T-helper 1 cell treated with Interleukin-12 subunit alpha and Interleukin-12 subunit beta and Interleukin-4 antibody, amounts not matched to agents 30 ng/mL and 1 ng/mL, for 36 hours (primary cell): ENCODE measurements around the gene TTC36. TPM values are rescaled to one million over a fixed set of nuclear protein-coding genes. Genes with fewer than 3 reads are reported as not detected.
"Not testable (repeated sequence)": the region's sequence is repeated elsewhere in the genome, so short reads cannot be mapped to it uniquely, and the experiment has no call there.

ENCODE experiments used
- intact Hi-C: fragments of 100-400 bp; cut with micrococcal nuclease; formaldehyde crosslinking; loops from one replicate; pipeline ENCODE4 v1.15.1; 2024
- total RNA-seq: library from RNA; stranded (reverse); gene quantifications from 2 replicates; pipeline ENCODE4 v1.2.3, GENCODE V29; 2022

Gene TTC36, protein sequence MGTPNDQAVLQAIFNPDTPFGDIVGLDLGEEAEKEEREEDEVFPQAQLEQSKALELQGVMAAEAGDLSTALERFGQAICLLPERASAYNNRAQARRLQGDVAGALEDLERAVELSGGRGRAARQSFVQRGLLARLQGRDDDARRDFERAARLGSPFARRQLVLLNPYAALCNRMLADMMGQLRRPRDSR
- 0.90 and 2.2 TPM in 2 replicates for total RNA-seq

GRCh38 chr11:118527109-118527508, at the start of gene TTC36:
Gene TTC36, plus strand, starts transcription at chr11:118527474. Its CDS starts 21 bp downstream, at chr11:118527495.
- intact Hi-C loops = no loop called here

DNA sequence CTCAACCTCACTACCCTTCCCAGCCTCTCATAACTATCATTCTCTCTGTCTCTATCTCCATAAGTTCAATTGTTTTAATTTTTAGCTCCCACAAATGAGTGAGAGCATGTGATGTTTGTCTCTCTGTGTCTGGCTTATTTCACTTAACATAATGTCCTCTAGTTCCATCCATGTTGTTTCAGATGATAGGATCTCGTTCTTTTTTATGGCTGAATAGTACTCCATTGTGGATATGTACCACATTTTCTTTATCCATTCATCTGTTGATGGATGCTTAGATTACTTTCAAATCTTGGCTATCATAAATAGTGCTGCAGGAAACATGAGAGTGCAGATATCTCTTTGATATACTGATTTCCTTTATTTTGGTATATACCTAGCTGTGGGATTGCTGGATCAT, 46.0 kb upstream of the TTC36 start:
- intact Hi-C loops = not testable (repeated sequence)

DNA sequence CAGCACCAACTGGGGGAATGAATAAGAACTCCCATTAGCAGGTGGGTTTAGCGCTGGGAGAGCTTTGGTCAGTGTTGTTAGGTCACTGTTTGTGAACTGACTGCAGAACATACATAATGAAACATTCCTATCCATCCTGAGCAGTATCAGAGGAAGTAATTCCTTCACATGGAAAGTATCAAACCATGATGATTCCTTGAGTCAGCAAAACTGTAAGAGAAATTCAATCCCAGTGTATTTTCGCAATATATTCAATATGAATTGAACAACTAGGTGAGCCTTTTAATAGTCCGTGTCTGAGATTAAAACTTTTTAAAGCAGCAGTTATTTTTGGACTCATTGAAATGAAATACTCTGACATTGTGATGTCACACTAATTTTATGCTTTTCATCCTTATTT, 42.9 kb upstream of the TTC36 start:
- intact Hi-C loops = no loop called here

DNA sequence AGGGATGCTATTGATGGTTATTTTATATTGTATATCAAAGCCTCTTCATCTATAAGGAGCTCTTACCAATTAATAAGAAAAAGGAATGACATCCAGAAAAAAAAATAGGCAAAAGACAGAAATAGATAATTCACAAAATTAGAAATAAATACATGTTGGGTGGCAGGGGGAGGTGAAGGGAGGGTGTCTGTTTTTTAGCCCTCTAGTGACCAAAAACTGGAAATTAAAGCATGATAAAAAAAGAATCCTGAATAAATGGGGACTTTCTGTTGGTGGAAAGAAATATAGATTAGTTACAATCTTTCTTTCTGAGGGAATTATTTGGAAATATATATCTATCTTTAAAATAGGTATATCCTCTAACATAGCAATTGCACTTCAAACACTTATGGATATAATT, 42.0 kb upstream of the TTC36 start:
- intact Hi-C loops = loop anchor here (5.0 kb wide), 1 partner anchor 178 kb away; no protein-coding TSS in a partner anchor

DNA sequence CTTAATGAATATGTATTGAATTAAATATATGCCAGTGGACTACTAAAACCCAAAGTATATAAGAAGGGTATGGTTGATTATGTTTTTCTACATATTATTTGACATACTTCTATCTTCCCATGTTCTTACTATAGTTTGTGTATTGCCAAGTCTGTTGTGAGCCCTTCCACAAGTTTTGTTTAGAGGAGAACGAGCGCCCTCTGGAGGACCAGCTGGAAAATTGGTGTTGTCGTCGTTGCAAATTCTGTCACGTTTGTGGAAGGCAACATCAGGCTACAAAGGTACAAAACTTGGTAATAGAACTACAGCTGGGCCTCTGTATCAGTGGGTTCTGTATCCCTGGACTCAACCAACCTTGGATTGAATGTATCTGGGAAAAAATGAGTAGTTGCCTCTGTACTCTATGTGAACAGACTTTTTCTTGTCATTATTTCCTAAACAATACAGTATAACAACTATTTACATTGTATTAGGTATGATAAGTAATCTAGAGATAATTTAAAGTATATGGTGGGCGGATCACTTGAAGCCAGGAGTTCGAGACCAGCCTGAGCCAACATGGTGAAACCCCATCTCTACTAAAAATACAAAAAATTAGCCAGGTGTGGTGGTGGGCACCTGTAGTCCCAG, 38.7 kb upstream of the TTC36 start:
- intact Hi-C loops = loop anchor here (1.0 to 5.0 kb wide), 8 partner anchors 53 to 343 kb away; partner anchors contain the start of genes ATP5MG and UBE4A

DNA sequence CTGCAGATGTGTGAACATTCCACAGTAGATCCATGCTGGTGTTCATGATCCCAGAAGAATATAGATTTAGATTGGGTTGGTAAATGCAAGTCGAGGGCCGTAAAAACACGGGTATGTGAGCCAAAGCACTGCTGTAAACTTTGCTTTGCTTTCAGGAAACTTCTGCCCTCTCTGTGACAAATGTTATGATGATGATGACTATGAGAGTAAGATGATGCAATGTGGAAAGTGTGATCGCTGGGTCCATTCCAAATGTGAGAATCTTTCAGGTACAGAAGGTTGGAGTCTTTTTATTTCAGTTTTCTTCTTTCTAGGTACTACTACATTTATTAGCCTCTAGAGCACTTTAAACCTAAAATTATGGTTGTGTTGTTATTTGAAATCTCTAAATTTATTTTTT, 36.2 kb upstream of the TTC36 start:
- intact Hi-C loops = no loop called here

DNA sequence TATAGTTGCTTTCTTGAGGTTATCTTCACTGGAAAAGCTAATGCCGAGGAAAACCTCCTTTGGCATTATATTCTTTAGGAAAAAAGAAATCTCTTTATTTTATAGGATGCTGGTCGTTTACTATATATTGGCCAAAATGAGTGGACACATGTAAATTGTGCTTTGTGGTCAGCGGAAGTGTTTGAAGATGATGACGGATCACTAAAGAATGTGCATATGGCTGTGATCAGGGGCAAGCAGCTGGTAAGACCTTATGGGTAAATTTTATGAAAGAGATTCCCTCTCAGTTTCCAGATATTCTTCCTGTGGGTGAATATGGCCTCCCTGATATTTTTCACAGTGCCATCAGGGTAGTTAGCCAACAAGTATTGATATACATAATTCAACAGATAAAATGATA, 29.4 kb upstream of the TTC36 start:
- intact Hi-C loops = no loop called here

DNA sequence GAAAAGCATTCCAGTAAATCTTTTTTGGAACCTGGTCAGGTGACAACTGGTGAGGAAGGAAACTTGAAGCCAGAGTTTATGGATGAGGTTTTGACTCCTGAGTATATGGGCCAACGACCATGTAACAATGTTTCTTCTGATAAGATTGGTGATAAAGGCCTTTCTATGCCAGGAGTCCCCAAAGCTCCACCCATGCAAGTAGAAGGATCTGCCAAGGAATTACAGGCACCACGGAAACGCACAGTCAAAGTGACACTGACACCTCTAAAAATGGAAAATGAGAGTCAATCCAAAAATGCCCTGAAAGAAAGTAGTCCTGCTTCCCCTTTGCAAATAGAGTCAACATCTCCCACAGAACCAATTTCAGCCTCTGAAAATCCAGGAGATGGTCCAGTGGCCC, 24.1 kb upstream of the TTC36 start:
- intact Hi-C loops = loop anchor here (10.0 kb wide), 1 partner anchor 252 kb away; no protein-coding TSS in a partner anchor

- intact Hi-C loops = loop anchor here (5.0 kb wide), 1 partner anchor 56 kb away; the partner anchor contains the start of gene IFT46
These were observed 15.7 kb upstream of the TTC36 start for GRCh38 chr11:118511601-118512000.

- intact Hi-C loops = loop anchor here (5.0 kb wide), 1 partner anchor 53 kb away; the partner anchor contains the start of gene IFT46
These were observed 13.2 kb upstream of the TTC36 start for GRCh38 chr11:118514103-118514502.

DNA sequence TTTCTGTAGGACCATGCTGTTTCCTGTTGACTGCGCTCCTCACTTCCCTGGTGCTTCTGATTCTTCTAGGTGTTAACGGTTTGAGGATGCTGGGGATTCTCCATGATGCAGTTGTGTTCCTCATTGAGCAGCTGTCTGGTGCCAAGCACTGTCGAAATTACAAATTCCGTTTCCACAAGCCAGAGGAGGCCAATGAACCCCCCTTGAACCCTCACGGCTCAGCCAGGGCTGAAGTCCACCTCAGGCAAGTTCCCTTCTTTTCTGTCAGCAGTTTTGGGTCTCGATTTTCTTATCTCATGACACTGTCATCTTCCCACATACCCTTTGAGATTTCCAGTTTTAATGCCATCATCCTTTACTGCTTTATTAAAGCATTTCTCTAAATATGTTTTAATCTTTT, 7.7 kb upstream of the TTC36 start:
- intact Hi-C loops = no loop called here

- intact Hi-C loops = no loop called here
These were observed 5.4 kb upstream of the TTC36 start for GRCh38 chr11:118521892-118522311.

DNA sequence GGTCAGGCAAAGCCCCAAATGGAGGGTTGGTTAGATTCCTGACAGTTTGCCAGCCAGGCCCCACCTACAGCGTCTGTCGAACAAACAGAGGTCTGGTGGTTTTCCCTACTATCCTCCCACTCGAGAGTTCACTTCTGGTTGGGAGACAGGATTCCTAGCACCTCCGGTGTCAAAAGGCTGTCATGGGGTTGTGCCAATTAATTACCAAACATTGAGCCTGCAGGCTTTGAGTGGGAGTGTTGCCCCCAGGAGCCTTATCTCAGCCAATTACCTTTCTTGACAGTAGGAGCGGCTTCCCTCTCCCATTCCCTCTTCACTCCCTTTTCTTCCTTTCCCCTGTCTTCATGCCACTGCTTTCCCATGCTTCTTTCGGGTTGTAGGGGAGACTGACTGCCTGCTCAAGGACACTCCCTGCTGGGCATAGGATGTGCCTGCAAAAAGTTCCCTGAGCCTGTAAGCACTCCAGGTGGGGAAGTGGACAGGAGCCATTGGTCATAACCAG, 4.7 kb upstream of the TTC36 start:
- intact Hi-C loops = no loop called here

DNA sequence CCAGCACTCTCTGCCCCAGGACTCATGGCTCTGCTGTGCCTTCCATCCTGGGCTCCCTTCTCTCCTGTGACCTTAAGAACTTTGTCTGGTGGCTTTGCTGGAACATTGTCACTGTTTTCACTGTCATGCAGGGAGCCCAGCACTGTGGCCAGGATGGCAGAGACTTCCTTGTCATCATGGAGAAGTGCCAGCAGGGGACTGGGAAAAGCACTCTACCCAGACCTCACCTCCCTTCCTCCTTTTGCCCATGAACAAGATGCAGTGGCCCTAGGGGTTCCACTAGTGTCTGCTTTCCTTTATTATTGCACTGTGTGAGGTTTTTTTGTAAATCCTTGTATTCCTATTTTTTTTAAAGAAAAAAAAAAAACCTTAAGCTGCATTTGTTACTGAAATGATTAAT, 2.9 kb upstream of the TTC36 start:
- intact Hi-C loops = no loop called here

GRCh38 chr11:118524757-118525470, 2.4 kb upstream of the TTC36 start:
- intact Hi-C loops = no loop called here

- intact Hi-C loops = no loop called here
These were observed 586 bp upstream of the TTC36 start for GRCh38 chr11:118526688-118527087.

DNA sequence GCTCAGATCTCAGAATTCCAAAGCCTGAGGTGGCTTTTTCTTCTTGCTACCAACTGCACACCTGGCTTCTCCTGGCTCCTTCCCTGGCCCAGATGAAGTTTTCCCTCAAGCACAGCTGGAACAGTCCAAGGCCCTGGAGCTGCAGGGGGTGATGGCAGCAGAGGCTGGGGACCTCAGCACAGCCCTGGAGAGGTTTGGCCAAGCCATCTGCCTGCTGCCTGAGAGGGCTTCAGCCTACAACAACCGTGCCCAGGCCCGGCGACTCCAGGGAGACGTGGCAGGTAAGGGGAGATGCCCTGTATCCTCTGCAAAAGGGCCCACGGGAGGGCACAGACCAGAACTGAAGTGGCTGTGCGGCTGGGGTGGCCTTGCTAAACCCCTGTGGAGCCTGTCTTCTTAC, 1.2 kb downstream of the TTC36 start:
- intact Hi-C loops = no loop called here

GRCh38 chr11:118529584-118530175, 2.4 kb downstream of the TTC36 start:
- intact Hi-C loops = no loop called here

DNA sequence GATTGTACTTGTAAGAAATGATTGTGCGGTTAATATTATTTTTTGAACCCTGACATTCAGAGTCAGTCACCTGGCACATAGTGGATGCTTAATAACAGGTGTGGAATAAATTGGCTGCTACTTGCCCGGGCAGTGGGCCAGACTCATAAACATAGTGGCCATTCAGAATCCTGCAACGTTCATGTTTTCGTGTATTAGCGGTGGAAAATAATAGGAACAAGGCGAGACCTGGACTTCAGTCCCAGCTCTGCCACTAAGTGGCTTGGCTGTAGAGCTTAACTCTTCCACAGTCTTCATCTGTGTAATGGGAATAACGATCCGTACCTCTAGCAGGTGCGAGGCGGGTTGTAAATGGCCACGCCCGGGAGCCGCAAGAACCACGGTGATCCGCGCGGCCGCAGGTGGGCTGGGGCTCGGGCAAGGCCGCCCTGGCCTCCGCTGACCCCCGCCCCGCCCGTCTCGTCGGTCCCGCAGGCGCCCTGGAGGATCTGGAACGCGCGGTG, 3.0 kb downstream of the TTC36 start:
- intact Hi-C loops = no loop called here

DNA sequence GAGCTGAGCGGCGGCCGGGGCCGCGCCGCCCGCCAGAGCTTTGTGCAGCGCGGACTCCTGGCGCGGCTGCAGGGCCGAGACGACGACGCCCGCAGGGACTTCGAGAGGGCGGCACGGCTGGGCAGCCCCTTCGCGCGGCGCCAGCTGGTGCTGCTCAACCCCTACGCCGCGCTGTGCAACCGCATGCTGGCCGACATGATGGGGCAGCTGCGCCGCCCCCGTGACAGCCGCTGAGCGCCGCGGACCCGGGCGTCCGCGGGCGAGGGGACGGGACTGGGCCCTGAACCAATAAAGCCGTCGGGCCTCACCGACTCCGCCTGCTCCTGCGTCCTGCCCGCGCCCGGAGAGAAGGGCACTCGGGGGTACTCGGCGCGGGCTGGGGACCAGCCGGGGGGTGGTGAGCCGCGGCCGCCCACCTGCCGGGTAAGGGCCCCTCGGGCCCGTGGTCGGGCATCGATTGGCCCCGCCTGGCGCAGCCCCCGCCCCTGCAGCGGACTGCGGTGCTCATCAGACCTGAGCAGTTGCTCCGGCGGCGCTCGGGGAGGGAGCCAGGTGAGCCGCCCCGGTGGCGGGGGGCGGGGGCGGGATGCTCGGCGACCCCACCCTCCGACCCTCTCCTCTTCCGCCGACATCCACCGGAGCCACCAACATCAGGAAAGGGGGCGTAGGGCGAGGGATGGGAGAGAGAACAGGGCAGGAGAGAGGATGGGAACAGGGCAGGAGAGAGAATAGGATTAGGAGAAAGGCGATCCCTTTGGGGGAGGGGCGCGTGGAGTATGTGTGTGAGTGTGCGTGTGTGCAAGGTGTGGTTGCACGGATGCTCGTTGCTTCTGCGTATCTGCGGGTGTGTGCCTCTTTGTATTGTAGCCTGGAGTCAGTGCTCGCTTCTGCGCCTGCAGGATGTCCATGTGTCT, 3.7 kb downstream of the TTC36 start, which contains the start of gene TMEM25:
TSS of gene TMEM25 (plus strand) at position 510 of the 914 bp plus-strand sequence. CDS start 610 bp downstream, outside the sequence.
- intact Hi-C loops = loop anchor here (1.0 kb wide), 2 partner anchors 35 to 130 kb away; partner anchors contain the start of gene ATP5MG
